GM18502 (cell line): ENCODE results near the gene LRBA.
"Not testable (repeated sequence)": the region's sequence is repeated elsewhere in the genome, so short reads cannot be mapped to it uniquely, and the experiment has no call there.

ENCODE experiments used
- ATAC-seq: cut with Tn5 transposase; IDR thresholded peaks from one replicate; pipeline ENCODE4 v1.9.1; 2021; ENCODE audit warnings: mild to moderate bottlenecking; ENCODE audit not compliant: unreplicated experiment, poor library complexity

LRBA gene

GRCh38 chr4:150543042-150543441 is 472.0 kb downstream of the LRBA start:
- no peak for ATAC-seq

GRCh38 chr4:150541681-150542080 is 473.4 kb downstream of the LRBA start:
- ATAC-seq, result no peak

GRCh38 chr4:150540959-150541360 is 474.1 kb downstream of the LRBA start:
- ATAC-seq, result no peak

GRCh38 chr4:150540536-150540935 is 474.5 kb downstream of the LRBA start:
- ATAC-seq, result no peak

GRCh38 chr4:150537911-150538310 is 477.2 kb downstream of the LRBA start:
- not testable (repeated sequence) for ATAC-seq

GRCh38 chr4:150534818-150535217 is 480.3 kb downstream of the LRBA start:
- no peak for ATAC-seq

GRCh38 chr4:150533673-150534072 is 481.4 kb downstream of the LRBA start:
- ATAC-seq, result no peak

GRCh38 chr4:150525321-150525868 is 489.7 kb downstream of the LRBA start:
- ATAC-seq, result no peak

- no peak for ATAC-seq
Measured at GRCh38 chr4:150518559-150518958, 496.5 kb downstream of the LRBA start.

- ATAC-seq, result no peak
Measured at GRCh38 chr4:150515135-150515534, 499.9 kb downstream of the LRBA start.

- ATAC-seq, result no peak
Measured at GRCh38 chr4:150514709-150515108, 500.4 kb downstream of the LRBA start.

GRCh38 chr4:150510176-150510865 is 504.8 kb downstream of the LRBA start:
- ATAC-seq, result no peak

GRCh38 chr4:150507656-150508055 is 507.4 kb downstream of the LRBA start:
- ATAC-seq, result not testable (repeated sequence)

- ATAC-seq, result no peak
Measured at GRCh38 chr4:150501983-150502382, 513.1 kb downstream of the LRBA start.

- ATAC-seq, result no peak
Measured at GRCh38 chr4:150501009-150501727, 513.9 kb downstream of the LRBA start.

GRCh38 chr4:150497612-150498011 is 517.5 kb downstream of the LRBA start:
- no peak for ATAC-seq

GRCh38 chr4:150495550-150495949 is 519.5 kb downstream of the LRBA start:
- ATAC-seq, result no peak

- ATAC-seq, result no peak
Measured at GRCh38 chr4:150493851-150494250, 521.2 kb downstream of the LRBA start.

- ATAC-seq, result no peak
Measured at GRCh38 chr4:150491132-150492049, 523.7 kb downstream of the LRBA start.

GRCh38 chr4:150482581-150482980 is 532.5 kb downstream of the LRBA start:
- ATAC-seq, result no peak

- no peak for ATAC-seq
Measured at GRCh38 chr4:150479657-150480056, 535.4 kb downstream of the LRBA start.
